Peyer's patch (tissue), 4 donors: ENCODE data around the gene MAP4K3.

ENCODE experiments used
- POLR2A ChIP-seq, 2 donors: fragments of 450-650 bp; IDR thresholded peaks; one replicate each; pipeline ENCODE4 v1.5.1; 2017; ENCODE audit warnings: antibody characterized with exemption in 2 of 2, mild to moderate bottlenecking in 2 of 2, moderate library complexity in 2 of 2
- TF ChIP-seq, protein P1 (sequence below), 6 experiments: fragments of 450-650 bp in 4 of 6; fragments of 200-600 bp in 2 of 6; sonication (generic) in 1 of 6; IDR thresholded peaks; one replicate each; pipeline ENCODE4 v1.5.1; 2017 to 2019; ENCODE audit warnings: antibody characterized with exemption in 6 of 6, mild to moderate bottlenecking in 3 of 6, moderate library complexity in 1 of 6

DNA sequence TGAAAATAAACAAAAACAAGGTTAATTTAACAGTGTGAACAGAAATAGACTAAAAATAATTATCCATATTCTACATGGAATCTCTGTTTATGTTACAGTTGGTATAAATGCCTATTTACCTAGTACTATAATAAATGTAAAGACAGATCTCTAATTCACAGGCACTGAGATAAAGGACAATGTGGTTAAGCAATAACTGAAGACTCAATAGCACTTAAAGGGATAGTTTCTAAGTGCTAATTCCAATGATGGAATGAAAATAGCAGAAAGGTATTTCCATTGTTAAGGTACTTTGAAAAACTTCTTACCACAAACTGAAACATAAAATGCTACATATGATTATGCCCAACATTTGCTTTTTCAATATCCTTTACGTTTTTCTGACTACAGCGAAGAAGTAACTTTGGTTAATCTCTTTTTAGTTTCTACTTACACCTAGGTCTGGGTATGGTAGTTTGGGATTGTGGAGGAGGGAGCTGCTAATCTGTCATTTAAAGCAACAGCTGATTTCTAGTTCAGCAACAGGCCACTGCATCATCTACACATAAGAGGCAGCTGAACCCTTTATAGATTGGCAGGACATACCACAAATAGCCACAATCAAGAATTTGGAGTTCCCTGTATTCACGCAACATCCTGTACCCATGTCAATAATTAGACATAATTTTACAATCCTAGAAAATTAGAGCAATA, 27.2 kb downstream of the MAP4K3 start:
- TF ChIP-seq, protein P1, sequence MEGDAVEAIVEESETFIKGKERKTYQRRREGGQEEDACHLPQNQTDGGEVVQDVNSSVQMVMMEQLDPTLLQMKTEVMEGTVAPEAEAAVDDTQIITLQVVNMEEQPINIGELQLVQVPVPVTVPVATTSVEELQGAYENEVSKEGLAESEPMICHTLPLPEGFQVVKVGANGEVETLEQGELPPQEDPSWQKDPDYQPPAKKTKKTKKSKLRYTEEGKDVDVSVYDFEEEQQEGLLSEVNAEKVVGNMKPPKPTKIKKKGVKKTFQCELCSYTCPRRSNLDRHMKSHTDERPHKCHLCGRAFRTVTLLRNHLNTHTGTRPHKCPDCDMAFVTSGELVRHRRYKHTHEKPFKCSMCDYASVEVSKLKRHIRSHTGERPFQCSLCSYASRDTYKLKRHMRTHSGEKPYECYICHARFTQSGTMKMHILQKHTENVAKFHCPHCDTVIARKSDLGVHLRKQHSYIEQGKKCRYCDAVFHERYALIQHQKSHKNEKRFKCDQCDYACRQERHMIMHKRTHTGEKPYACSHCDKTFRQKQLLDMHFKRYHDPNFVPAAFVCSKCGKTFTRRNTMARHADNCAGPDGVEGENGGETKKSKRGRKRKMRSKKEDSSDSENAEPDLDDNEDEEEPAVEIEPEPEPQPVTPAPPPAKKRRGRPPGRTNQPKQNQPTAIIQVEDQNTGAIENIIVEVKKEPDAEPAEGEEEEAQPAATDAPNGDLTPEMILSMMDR (IDR thresholded peaks at IDR 0.05), result no peak
- no peak for TF ChIP-seq POLR2A (IDR thresholded peaks at IDR 0.05)
